HepG2 (cell line): ENCODE data around the gene AKR7A2. TPM values are rescaled to one million over a fixed set of nuclear protein-coding genes. Genes with fewer than 3 reads are reported as not detected.

ENCODE experiments used
- ATAC-seq: fragments of 200-7000 bp; cut with Tn5 transposase; 3 replicates; pipeline ENCODE4 v1.9.1; 2020; ENCODE audit warnings: mild to moderate bottlenecking, moderate library complexity
- BruUV-seq: library from RNA; stranded (reverse); fragments of 400-500 nt; replicated peaks from 2 replicates; lab custom pipeline; 2021; lab: Mats Ljungman, UMichigan
- CTCF ChIA-PET: fragments of 300-600 bp; formaldehyde crosslinking; extraction: SDS; loops from one replicate; lab custom pipeline; 2021; ENCODE audit warnings: low total read pairs, inconsistent platforms, low intra/inter-chr PET ratio; lab: Yijun Ruan, JAX
- POLR2A ChIA-PET: fragments of 350-600 bp; sonication (Branson Sonifier 250); formaldehyde crosslinking; loops from one replicate; lab custom pipeline; 2020; ENCODE audit warnings: antibody characterized with exemption, inconsistent platforms; lab: Yijun Ruan, JAX
- DNase-seq: peaks from one replicate; pipeline ENCODE4 v3.0.0-alpha.2; 2015; ENCODE audit warnings: low spot score
- FAIRE-seq: peaks from 3 replicates; lab custom pipeline; 2011; peaks lifted over from hg19 to GRCh38; lab: Jason Lieb, UNC
- H2AFZ ChIP-seq: one replicate; pipeline ENCODE4 v1.6.1; 2011; ENCODE audit warnings: low read length, inconsistent platforms
- H3K27ac ChIP-seq: fragments of 300-600 bp; 3 replicates; pipeline ENCODE4 v1.8.0; 2011; ENCODE audit warnings: mixed run types, mild to moderate bottlenecking, mixed read lengths, low read length, inconsistent platforms; ENCODE audit not compliant: insufficient read depth; ENCODE audit errors: extremely low read length
- H3K27me3 ChIP-seq, 2 experiments: fragments of 200-600 bp in 1 of 2; 2 replicates in 1 of 2; 3 replicates in 1 of 2; pipeline versions ENCODE4 v1.6.0 to v1.8.0; 2011; ENCODE audit warnings: low read length in 2 of 2, mild to moderate bottlenecking in 2 of 2, moderate library complexity in 2 of 2, inconsistent platforms in 1 of 2; ENCODE audit not compliant: insufficient read depth in 2 of 2, control insufficient read depth in 1 of 2
- H3K36me3 ChIP-seq, 2 experiments: fragments of 200-600 bp in 1 of 2; replicated peaks in 1 of 2; 2 replicates in 1 of 2; 3 replicates in 1 of 2; pipeline versions ENCODE4 v1.5.1 to v1.8.0; 2011; ENCODE audit warnings: low read length in 2 of 2, inconsistent platforms in 1 of 2; ENCODE audit not compliant: insufficient read depth in 2 of 2, control insufficient read depth in 1 of 2
- H3K4me1 ChIP-seq: 2 replicates; pipeline ENCODE4 v1.5.1; 2012; ENCODE audit warnings: low read length, inconsistent platforms; ENCODE audit not compliant: insufficient read depth
- H3K4me2 ChIP-seq: 2 replicates; pipeline ENCODE4 v1.6.0; 2011; ENCODE audit warnings: low read depth, low read length, inconsistent platforms
- H3K4me3 ChIP-seq, 3 experiments: fragments of 200-600 bp in 1 of 3; sonication (generic), shearing (Covaris generic) in 1 of 3; replicated peaks in 1 of 3; 2 replicates each; pipeline ENCODE4 v1.5.1; 2011 to 2016; ENCODE audit warnings: low read length in 3 of 3, inconsistent platforms in 2 of 3, low read depth in 2 of 3, mild to moderate bottlenecking in 2 of 3, control low read depth in 1 of 3, mixed read lengths in 1 of 3; ENCODE audit not compliant: insufficient read depth in 1 of 3
- H3K79me2 ChIP-seq: one replicate; pipeline ENCODE4 v1.6.1; 2011; ENCODE audit warnings: low read length, inconsistent platforms; ENCODE audit not compliant: insufficient read depth
- H3K9ac ChIP-seq: 2 replicates; pipeline ENCODE4 v1.6.0; 2011; ENCODE audit warnings: mild to moderate bottlenecking, low read depth, low read length, inconsistent platforms; ENCODE audit not compliant: insufficient read depth
- H3K9me3 ChIP-seq: 2 replicates; pipeline ENCODE4 v1.5.1; 2012; ENCODE audit warnings: mild to moderate bottlenecking, low read length
- H4K20me1 ChIP-seq: 2 replicates; pipeline ENCODE4 v1.6.0; 2011; ENCODE audit warnings: inconsistent platforms, mild to moderate bottlenecking, low read length, moderate library complexity; ENCODE audit not compliant: insufficient read depth
- ADNP ChIP-seq: sonication (generic); formaldehyde crosslinking; IDR thresholded peaks from 2 replicates; pipeline ENCODE4 v1.4.0; 2020; ENCODE audit warnings: missing genetic modification reagents
- BORCS8-MEF2B ChIP-seq: sonication (generic); formaldehyde crosslinking; IDR thresholded peaks from 2 replicates; pipeline ENCODE4 v1.8.0; 2022; ENCODE audit warnings: mild to moderate bottlenecking, missing genetic modification reagents
- MED1 ChIP-seq: sonication (generic); formaldehyde crosslinking; IDR thresholded peaks from 2 replicates; pipeline ENCODE4 v1.4.0; 2020; ENCODE audit warnings: missing genetic modification reagents
- NFE2L1 ChIP-seq: sonication (generic); formaldehyde crosslinking; IDR thresholded peaks from 2 replicates; pipeline ENCODE4 v1.4.0; 2020; ENCODE audit warnings: missing genetic modification reagents, mild to moderate bottlenecking, borderline replicate concordance
- NR1H2 ChIP-seq: sonication (generic); formaldehyde crosslinking; IDR thresholded peaks from 2 replicates; pipeline ENCODE4 v1.8.1; 2022; ENCODE audit warnings: low read depth, missing genetic modification reagents, borderline replicate concordance
- SNAPC2 ChIP-seq: sonication (generic); formaldehyde crosslinking; IDR thresholded peaks from 2 replicates; pipeline ENCODE4 v1.8.1; 2022; ENCODE audit warnings: mild to moderate bottlenecking, missing genetic modification reagents
- SP140L ChIP-seq: sonication (generic); formaldehyde crosslinking; IDR thresholded peaks from 2 replicates; pipeline ENCODE4 v1.4.0; 2020; ENCODE audit warnings: missing genetic modification reagents, borderline replicate concordance
- TSC22D2 ChIP-seq: sonication (generic); formaldehyde crosslinking; IDR thresholded peaks from 2 replicates; pipeline ENCODE4 v1.5.1; 2020; ENCODE audit warnings: missing genetic modification reagents, mild to moderate bottlenecking, borderline replicate concordance
- ZNF333 ChIP-seq: sonication (generic); formaldehyde crosslinking; IDR thresholded peaks from 2 replicates; pipeline ENCODE4 v1.4.0; 2020; ENCODE audit warnings: mild to moderate bottlenecking, missing genetic modification reagents, borderline replicate concordance
- ZNF607 ChIP-seq: sonication (generic); formaldehyde crosslinking; IDR thresholded peaks from 2 replicates; pipeline ENCODE4 v1.5.1; 2020; ENCODE audit warnings: missing genetic modification reagents, mild to moderate bottlenecking, borderline replicate concordance
- ZNF839 ChIP-seq: sonication (generic); formaldehyde crosslinking; IDR thresholded peaks from 2 replicates; pipeline ENCODE4 v1.4.0; 2020; ENCODE audit warnings: missing genetic modification reagents, mild to moderate bottlenecking, borderline replicate concordance
- ZSCAN22 ChIP-seq: sonication (generic); formaldehyde crosslinking; IDR thresholded peaks from 2 replicates; pipeline ENCODE4 v1.4.0; 2020; ENCODE audit warnings: mild to moderate bottlenecking, missing genetic modification reagents
- WGBS: methylation state at CpG from one replicate; pipeline ENCODE4 v1.1.6; 2017; ENCODE audit warnings: low lambda C conversion rate; 5-methylcytosine and 5-hydroxymethylcytosine counted together
- in situ Hi-C: cut with HindIII; loops from 2 replicates; pipeline ENCODE4 v1.10.0; 2017; ENCODE audit warnings: low pct_unique_long_range_greater_than_20kb; ENCODE audit not compliant: extremely low pct_ligation_motif_present
- intact Hi-C: fragments of 100-400 bp; cut with micrococcal nuclease; formaldehyde crosslinking; loops from one replicate; pipeline ENCODE4 v1.10.0; 2022; ENCODE audit not compliant: unreplicated experiment
- polyA plus RNA-seq, 8 experiments: library from polyadenylated mRNA; depleted of rRNA in 3 of 8; stranded (reverse) in 7 of 8; unstranded in 1 of 8; fragments of >200 nt; fragmentation: Illumina TruSeq in 4 of 8; extraction: Trizol in 4 of 8; gene quantifications; 2 replicates each; pipeline versions ENCODE4 v1.2.1 to v1.2.3, GENCODE V29; 2011 to 2016; ENCODE audit warnings: low read depth in 4 of 8, missing spikeins in 1 of 8, mixed read lengths in 1 of 8; ENCODE audit not compliant: insufficient read depth in 1 of 8
- total RNA-seq, 5 experiments: library from RNA; depleted of rRNA; stranded (reverse); fragments of >200 nt; fragmentation: Illumina TruSeq; extraction: Trizol; gene quantifications; 2 replicates each; pipeline ENCODE4 v1.2.3, GENCODE V29; 2016; ENCODE audit warnings: low read depth in 1 of 5
- TF ChIP-seq, protein P1 (sequence below): sonication (generic); formaldehyde crosslinking; IDR thresholded peaks from 2 replicates; pipeline ENCODE4 v1.5.0; 2020; ENCODE audit warnings: mild to moderate bottlenecking, missing genetic modification reagents
- TF ChIP-seq, protein P2 (sequence below): IDR thresholded peaks from 2 replicates; pipeline ENCODE4 v1.6.1; 2016; ENCODE audit warnings: control low read depth
- TF ChIP-seq, protein P3 (sequence below): sonication (generic); formaldehyde crosslinking; conservative IDR thresholded peaks from 2 replicates; pipeline ENCODE4 v1.4.0; 2020; ENCODE audit warnings: missing genetic modification reagents

The AKR7A2 gene
- total and polyA plus RNA-seq, 2 of the 13 experiments (the other 11 are each of a cell fraction or from before 2014, with no cell fraction given) = 45.2 to 75.6 TPM

DNA sequence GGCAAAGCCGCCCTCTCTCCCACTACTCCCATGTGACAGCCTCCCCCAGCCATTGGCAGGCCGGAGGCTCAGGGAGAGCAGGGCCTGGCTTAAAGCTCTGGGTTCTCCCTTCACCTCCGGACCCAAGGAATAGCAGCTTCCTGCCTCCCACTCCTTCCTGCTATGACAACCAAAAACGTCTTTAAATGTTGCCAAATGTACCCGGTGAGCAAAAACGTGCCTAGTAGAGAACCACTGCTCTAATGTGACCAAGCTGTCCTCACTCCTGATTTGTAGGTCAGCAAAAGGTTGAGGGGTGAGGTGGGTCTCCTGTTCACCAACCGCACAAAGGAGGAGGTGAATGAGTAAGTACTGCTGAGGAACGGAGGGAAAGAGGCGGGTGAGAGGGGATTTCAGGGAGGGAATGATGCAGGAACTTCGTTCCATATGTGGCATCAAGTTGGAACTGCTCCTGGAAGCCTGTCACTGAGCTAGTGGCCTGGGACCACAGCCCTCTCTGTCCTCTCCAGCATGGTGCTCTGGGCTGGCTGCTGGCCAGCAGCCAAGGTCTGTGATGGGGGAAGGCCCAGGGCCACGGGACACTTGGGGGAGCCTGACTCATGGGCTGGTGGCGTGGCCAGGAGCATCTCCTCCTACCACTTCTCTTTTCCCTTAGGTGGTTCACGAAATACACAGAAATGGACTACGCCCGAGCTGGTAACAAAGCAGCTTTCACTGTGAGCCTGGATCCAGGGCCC is 54.6 kb downstream of the AKR7A2 start:
- TF ChIP-seq, protein P1, sequence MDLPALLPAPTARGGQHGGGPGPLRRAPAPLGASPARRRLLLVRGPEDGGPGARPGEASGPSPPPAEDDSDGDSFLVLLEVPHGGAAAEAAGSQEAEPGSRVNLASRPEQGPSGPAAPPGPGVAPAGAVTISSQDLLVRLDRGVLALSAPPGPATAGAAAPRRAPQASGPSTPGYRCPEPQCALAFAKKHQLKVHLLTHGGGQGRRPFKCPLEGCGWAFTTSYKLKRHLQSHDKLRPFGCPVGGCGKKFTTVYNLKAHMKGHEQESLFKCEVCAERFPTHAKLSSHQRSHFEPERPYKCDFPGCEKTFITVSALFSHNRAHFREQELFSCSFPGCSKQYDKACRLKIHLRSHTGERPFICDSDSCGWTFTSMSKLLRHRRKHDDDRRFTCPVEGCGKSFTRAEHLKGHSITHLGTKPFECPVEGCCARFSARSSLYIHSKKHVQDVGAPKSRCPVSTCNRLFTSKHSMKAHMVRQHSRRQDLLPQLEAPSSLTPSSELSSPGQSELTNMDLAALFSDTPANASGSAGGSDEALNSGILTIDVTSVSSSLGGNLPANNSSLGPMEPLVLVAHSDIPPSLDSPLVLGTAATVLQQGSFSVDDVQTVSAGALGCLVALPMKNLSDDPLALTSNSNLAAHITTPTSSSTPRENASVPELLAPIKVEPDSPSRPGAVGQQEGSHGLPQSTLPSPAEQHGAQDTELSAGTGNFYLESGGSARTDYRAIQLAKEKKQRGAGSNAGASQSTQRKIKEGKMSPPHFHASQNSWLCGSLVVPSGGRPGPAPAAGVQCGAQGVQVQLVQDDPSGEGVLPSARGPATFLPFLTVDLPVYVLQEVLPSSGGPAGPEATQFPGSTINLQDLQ (CRISPR knock-in tag) = no peak
- TF ChIP-seq, protein P2, sequence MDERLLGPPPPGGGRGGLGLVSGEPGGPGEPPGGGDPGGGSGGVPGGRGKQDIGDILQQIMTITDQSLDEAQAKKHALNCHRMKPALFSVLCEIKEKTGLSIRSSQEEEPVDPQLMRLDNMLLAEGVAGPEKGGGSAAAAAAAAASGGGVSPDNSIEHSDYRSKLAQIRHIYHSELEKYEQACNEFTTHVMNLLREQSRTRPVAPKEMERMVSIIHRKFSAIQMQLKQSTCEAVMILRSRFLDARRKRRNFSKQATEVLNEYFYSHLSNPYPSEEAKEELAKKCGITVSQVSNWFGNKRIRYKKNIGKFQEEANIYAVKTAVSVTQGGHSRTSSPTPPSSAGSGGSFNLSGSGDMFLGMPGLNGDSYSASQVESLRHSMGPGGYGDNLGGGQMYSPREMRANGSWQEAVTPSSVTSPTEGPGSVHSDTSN (CRISPR knock-in tag) = no peak
- TF ChIP-seq TSC22D2 (CRISPR knock-in tag) (no peak), ADNP (CRISPR knock-in tag) (no peak), MED1 (CRISPR knock-in tag) (no peak), SP140L (CRISPR knock-in tag) (no peak), NR1H2 (no peak), ZNF607 (CRISPR knock-in tag) (no peak), ZSCAN22 (CRISPR knock-in tag) (no peak), SNAPC2 (CRISPR knock-in tag) (no peak), NFE2L1 (CRISPR knock-in tag) (no peak), ZNF333 (no peak), BORCS8-MEF2B (no peak), ZNF839 (no peak)
- TF ChIP-seq, protein P3, sequence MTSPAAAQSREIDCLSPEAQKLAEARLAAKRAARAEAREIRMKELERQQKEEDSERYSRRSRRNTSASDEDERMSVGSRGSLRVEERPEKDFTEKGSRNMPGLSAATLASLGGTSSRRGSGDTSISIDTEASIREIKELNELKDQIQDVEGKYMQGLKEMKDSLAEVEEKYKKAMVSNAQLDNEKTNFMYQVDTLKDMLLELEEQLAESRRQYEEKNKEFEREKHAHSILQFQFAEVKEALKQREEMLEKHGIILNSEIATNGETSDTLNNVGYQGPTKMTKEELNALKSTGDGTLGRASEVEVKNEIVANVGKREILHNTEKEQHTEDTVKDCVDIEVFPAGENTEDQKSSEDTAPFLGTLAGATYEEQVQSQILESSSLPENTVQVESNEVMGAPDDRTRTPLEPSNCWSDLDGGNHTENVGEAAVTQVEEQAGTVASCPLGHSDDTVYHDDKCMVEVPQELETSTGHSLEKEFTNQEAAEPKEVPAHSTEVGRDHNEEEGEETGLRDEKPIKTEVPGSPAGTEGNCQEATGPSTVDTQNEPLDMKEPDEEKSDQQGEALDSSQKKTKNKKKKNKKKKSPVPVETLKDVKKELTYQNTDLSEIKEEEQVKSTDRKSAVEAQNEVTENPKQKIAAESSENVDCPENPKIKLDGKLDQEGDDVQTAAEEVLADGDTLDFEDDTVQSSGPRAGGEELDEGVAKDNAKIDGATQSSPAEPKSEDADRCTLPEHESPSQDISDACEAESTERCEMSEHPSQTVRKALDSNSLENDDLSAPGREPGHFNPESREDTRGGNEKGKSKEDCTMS = no peak
- TF ChIP-seq, all 625 proteins: peak for 0
- POLR2A ChIA-PET = no interaction called here
- no peak overlapping the region for H3K27ac ChIP-seq
- no peak overlapping the region for H3K4me3 ChIP-seq
- no peaks in the 10 kb centered on the region for H3K27me3 ChIP-seq
- CTCF ChIA-PET = no interaction called here
- 95% methylated on average over 11 of the region's 15 CpGs for WGBS
- in situ Hi-C loops = no loop called here
- FAIRE-seq = no peak
- peaks cover 27 to 60% of the 10 kb centered on the region in 2 experiments for H3K36me3 ChIP-seq
- BruUV-seq = no TSS peak
- H3K4me2 ChIP-seq = no peak overlapping the region
- H3K4me1 ChIP-seq = peaks cover 30% of the 10 kb centered on the region
- peaks cover 4% of the 10 kb centered on the region for H4K20me1 ChIP-seq
- H2AFZ ChIP-seq = no peak overlapping the region
- intact Hi-C loops = no loop called here
- DNase-seq = no peak
- ATAC-seq = no peak
- H3K79me2 ChIP-seq = peaks cover 33% of the 10 kb centered on the region
- no peak overlapping the region for H3K9ac ChIP-seq
- H3K9me3 ChIP-seq = no peaks in the 10 kb centered on the region
